Measurements from ENCODE around the gene FRMD1. TPM values are rescaled to one million over a fixed set of nuclear protein-coding genes. Genes with fewer than 3 reads are reported as not detected.

FRMD1 gene
- total RNA-seq, 1 experiment from 2014 or later: not detected

DNA sequence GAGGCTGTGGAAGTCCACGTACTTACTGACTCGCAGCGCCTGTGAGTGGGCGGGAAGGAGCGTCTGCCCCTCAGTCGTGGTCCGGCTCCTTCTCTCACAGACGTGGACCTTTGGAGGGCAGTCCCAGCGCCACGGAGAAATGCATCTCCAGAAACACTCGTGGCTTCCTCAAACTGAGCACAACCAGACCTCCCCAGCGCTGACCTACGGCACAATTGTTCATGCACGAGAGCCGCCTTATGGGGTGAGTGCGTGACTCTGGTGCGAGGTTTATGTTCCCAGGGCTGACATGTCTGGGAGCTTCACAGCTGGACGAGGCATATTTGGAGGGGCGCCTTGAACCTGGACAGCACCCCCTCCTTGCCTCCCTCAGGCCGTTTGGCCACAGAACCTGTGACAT, 29.7 kb downstream of the FRMD1 start:
- DNase-seq (ENCODE audit: unreplicated experiment): no peak
- intact Hi-C loops (cut with micrococcal nuclease): no loop called here
- no peak overlapping the region for H3K4me3 Mint-ChIP-seq (ENCODE audit: unreplicated experiment)
- no peaks in the 10 kb centered on the region for H3K36me3 Mint-ChIP-seq (ENCODE audit: insufficient read depth, unreplicated experiment)
- no peak overlapping the region for H3K27ac Mint-ChIP-seq (ENCODE audit: low read depth, unreplicated experiment)
- BruUV-seq (replicated peaks): no TSS peak
- no peaks in the 10 kb centered on the region for H3K9me3 Mint-ChIP-seq (ENCODE audit: unreplicated experiment)
- no peaks in the 10 kb centered on the region for H3K4me1 Mint-ChIP-seq (ENCODE audit: insufficient read depth, unreplicated experiment)
- ChIA-PET POLR2A (no interaction called here), CTCF (interaction anchor here (0.6 kb wide), 1 partner anchor 84 kb away, joined by 3 read pairs; no protein-coding TSS in a partner anchor)
- TF ChIP-seq, protein P1, sequence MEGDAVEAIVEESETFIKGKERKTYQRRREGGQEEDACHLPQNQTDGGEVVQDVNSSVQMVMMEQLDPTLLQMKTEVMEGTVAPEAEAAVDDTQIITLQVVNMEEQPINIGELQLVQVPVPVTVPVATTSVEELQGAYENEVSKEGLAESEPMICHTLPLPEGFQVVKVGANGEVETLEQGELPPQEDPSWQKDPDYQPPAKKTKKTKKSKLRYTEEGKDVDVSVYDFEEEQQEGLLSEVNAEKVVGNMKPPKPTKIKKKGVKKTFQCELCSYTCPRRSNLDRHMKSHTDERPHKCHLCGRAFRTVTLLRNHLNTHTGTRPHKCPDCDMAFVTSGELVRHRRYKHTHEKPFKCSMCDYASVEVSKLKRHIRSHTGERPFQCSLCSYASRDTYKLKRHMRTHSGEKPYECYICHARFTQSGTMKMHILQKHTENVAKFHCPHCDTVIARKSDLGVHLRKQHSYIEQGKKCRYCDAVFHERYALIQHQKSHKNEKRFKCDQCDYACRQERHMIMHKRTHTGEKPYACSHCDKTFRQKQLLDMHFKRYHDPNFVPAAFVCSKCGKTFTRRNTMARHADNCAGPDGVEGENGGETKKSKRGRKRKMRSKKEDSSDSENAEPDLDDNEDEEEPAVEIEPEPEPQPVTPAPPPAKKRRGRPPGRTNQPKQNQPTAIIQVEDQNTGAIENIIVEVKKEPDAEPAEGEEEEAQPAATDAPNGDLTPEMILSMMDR (IDR thresholded peaks at IDR 0.05; ENCODE audit: unreplicated experiment): no peak
- H3K27me3 Mint-ChIP-seq (ENCODE audit: insufficient read depth, unreplicated experiment): no peaks in the 10 kb centered on the region

- H3K4me3 Mint-ChIP-seq (ENCODE audit: unreplicated experiment): no peak overlapping the region
- no peak overlapping the region for H3K27ac Mint-ChIP-seq (ENCODE audit: low read depth, unreplicated experiment)
- intact Hi-C loops (cut with micrococcal nuclease): no loop called here
- H3K9me3 Mint-ChIP-seq (ENCODE audit: unreplicated experiment): no peaks in the 10 kb centered on the region
- H3K36me3 Mint-ChIP-seq (ENCODE audit: insufficient read depth, unreplicated experiment): no peaks in the 10 kb centered on the region
- ChIA-PET CTCF (no interaction called here), POLR2A (no interaction called here)
- TF ChIP-seq, protein P1 (IDR thresholded peaks at IDR 0.05; ENCODE audit: unreplicated experiment): no peak
- no peaks in the 10 kb centered on the region for H3K27me3 Mint-ChIP-seq (ENCODE audit: insufficient read depth, unreplicated experiment)
- no peaks in the 10 kb centered on the region for H3K4me1 Mint-ChIP-seq (ENCODE audit: insufficient read depth, unreplicated experiment)
- no peak for DNase-seq (ENCODE audit: unreplicated experiment)
- no TSS peak for BruUV-seq (replicated peaks)
Observed at GRCh38 chr6:168048724-168049025, 30.3 kb downstream of the FRMD1 start.

- ChIA-PET POLR2A (no interaction called here), CTCF (no interaction called here)
- TF ChIP-seq, protein P1 (IDR thresholded peaks at IDR 0.05; ENCODE audit: unreplicated experiment): no peak
- BruUV-seq (replicated peaks): no TSS peak
- no peaks in the 10 kb centered on the region for H3K36me3 Mint-ChIP-seq (ENCODE audit: insufficient read depth, unreplicated experiment)
- intact Hi-C loops (cut with micrococcal nuclease): no loop called here
- H3K27me3 Mint-ChIP-seq (ENCODE audit: insufficient read depth, unreplicated experiment): no peaks in the 10 kb centered on the region
- no peak overlapping the region for H3K27ac Mint-ChIP-seq (ENCODE audit: low read depth, unreplicated experiment)
- no peaks in the 10 kb centered on the region for H3K9me3 Mint-ChIP-seq (ENCODE audit: unreplicated experiment)
- no peaks in the 10 kb centered on the region for H3K4me1 Mint-ChIP-seq (ENCODE audit: insufficient read depth, unreplicated experiment)
- DNase-seq (ENCODE audit: unreplicated experiment): no peak
- H3K4me3 Mint-ChIP-seq (ENCODE audit: unreplicated experiment): no peak overlapping the region
Observed at GRCh38 chr6:168047841-168048723, 30.9 kb downstream of the FRMD1 start.

GRCh38 chr6:168046696-168047095, 32.3 kb downstream of the FRMD1 start:
- no TSS peak for BruUV-seq (replicated peaks)
- POLR2A ChIA-PET: no interaction called here
- CTCF ChIA-PET: no interaction called here

More at GRCh38 chr6:168046696-168047095, 32.3 kb downstream of the FRMD1 start:
- H3K36me3 Mint-ChIP-seq (ENCODE audit: insufficient read depth, unreplicated experiment): no peaks in the 10 kb centered on the region
- DNase-seq (ENCODE audit: unreplicated experiment): no peak
- intact Hi-C loops (cut with micrococcal nuclease): no loop called here
- H3K9me3 Mint-ChIP-seq (ENCODE audit: unreplicated experiment): no peaks in the 10 kb centered on the region
- no peaks in the 10 kb centered on the region for H3K4me1 Mint-ChIP-seq (ENCODE audit: insufficient read depth, unreplicated experiment)
- H3K27me3 Mint-ChIP-seq (ENCODE audit: insufficient read depth, unreplicated experiment): no peaks in the 10 kb centered on the region
- no peak overlapping the region for H3K4me3 Mint-ChIP-seq (ENCODE audit: unreplicated experiment)
- TF ChIP-seq, protein P1 (IDR thresholded peaks at IDR 0.05; ENCODE audit: unreplicated experiment): no peak
- H3K27ac Mint-ChIP-seq (ENCODE audit: low read depth, unreplicated experiment): no peak overlapping the region

Measured in MCF 10A (cell line).